H1 (cell line): ENCODE data around the gene CEACAM1. TPM values are rescaled to one million over a fixed set of nuclear protein-coding genes. Genes with fewer than 3 reads are reported as not detected.
A peak's percentile ranks its signal among the peaks of the same experiment; 100 is the strongest.

ENCODE experiments used
- CTCF ChIA-PET: fragments of 300-600 bp; sonication (Branson Sonifier 250); formaldehyde crosslinking; loops from one replicate; lab custom pipeline; 2021; ENCODE audit not compliant: partially characterized antibody; lab: Charles Lee
- POLR2A ChIA-PET: fragments of 300-600 bp; sonication (Branson Sonifier 250); formaldehyde crosslinking; loops from one replicate; lab custom pipeline; 2021; ENCODE audit warnings: inconsistent platforms; ENCODE audit not compliant: partially characterized antibody; lab: Charles Lee
- DNase-seq, 2 experiments: peaks; one replicate each; pipeline versions ENCODE4 v3.0.0 to v3.0.0-alpha.2; 2010 to 2022; ENCODE audit warnings: low spot score in 2 of 2, low read depth in 1 of 2, mixed read lengths in 1 of 2
- FAIRE-seq: peaks from 2 replicates; lab custom pipeline; 2011; peaks lifted over from hg19 to GRCh38; lab: Jason Lieb, UNC
- H2AFZ ChIP-seq: 2 replicates; pipeline ENCODE4 v1.8.1; 2012; ENCODE audit warnings: low read length, inconsistent platforms
- H2AK5ac ChIP-seq: 2 replicates; pipeline ENCODE4 v1.6.1; 2013; ENCODE audit warnings: low read depth, low read length
- H2BK120ac ChIP-seq: replicated peaks from 2 replicates; pipeline ENCODE3; 2013; ENCODE audit warnings: low read depth, low read length, inconsistent platforms
- H2BK12ac ChIP-seq: 2 replicates; pipeline ENCODE4 v1.6.1; 2013; ENCODE audit warnings: low read depth, low read length
- H2BK15ac ChIP-seq: 2 replicates; pipeline ENCODE4 v1.6.1; 2013; ENCODE audit warnings: low read length
- H2BK20ac ChIP-seq: 2 replicates; pipeline ENCODE4 v1.6.1; 2013; ENCODE audit warnings: low read length
- H2BK5ac ChIP-seq: 2 replicates; pipeline ENCODE4 v1.6.1; 2013; ENCODE audit warnings: low read depth, low read length
- H3K14ac ChIP-seq: 2 replicates; pipeline ENCODE4 v1.6.1; 2013; ENCODE audit warnings: inconsistent platforms; ENCODE audit not compliant: insufficient read length
- H3K18ac ChIP-seq: 2 replicates; pipeline ENCODE4 v1.6.1; 2013; ENCODE audit warnings: low read length; ENCODE audit errors: extremely low read depth
- H3K23ac ChIP-seq: 2 replicates; pipeline ENCODE4 v1.6.1; 2013; ENCODE audit warnings: inconsistent platforms; ENCODE audit not compliant: insufficient read length
- H3K23me2 ChIP-seq: 2 replicates; pipeline ENCODE4 v1.6.1; 2013; ENCODE audit warnings: low read depth, low read length
- H3K27ac ChIP-seq: 2 replicates; pipeline ENCODE4 v1.6.1; 2011; ENCODE audit warnings: low read depth, low read length, inconsistent platforms
- H3K27me3 ChIP-seq, 4 experiments: replicated peaks in 1 of 4; 1 replicate in 1 of 4; 2 replicates in 3 of 4; pipeline versions ENCODE4 v1.6.1 to v1.8.1; 2011 to 2013; ENCODE audit warnings: low read length in 3 of 4, mild to moderate bottlenecking in 3 of 4, inconsistent platforms in 2 of 4, mixed read lengths in 2 of 4, moderate library complexity in 1 of 4; ENCODE audit not compliant: control insufficient read depth in 3 of 4, insufficient read depth in 3 of 4; ENCODE audit errors: extremely low read depth in 1 of 4
- H3K36me3 ChIP-seq, 4 experiments: 2 replicates each; pipeline versions ENCODE4 v1.6.1 to v1.8.1; 2011 to 2013; ENCODE audit warnings: mild to moderate bottlenecking in 4 of 4, low read length in 3 of 4, moderate library complexity in 2 of 4, control low read depth in 1 of 4, inconsistent platforms in 1 of 4; ENCODE audit not compliant: insufficient read depth in 4 of 4, control insufficient read depth in 2 of 4
- H3K4ac ChIP-seq: replicated peaks from 2 replicates; pipeline ENCODE3; 2013; ENCODE audit warnings: low read length, low read depth, mixed read lengths, inconsistent platforms; ENCODE audit not compliant: insufficient read length
- H3K4me1 ChIP-seq, 4 experiments: replicated peaks in 1 of 4; 1 replicate in 1 of 4; 2 replicates in 3 of 4; pipeline versions ENCODE4 v1.6.1 to v1.8.1; 2011 to 2013; ENCODE audit warnings: low read length in 3 of 4, inconsistent platforms in 2 of 4, mixed read lengths in 1 of 4; ENCODE audit not compliant: insufficient read depth in 4 of 4, control insufficient read depth in 3 of 4
- H3K4me2 ChIP-seq, 2 experiments: 2 replicates each; pipeline versions ENCODE4 v1.6.1 to v1.8.1; 2011 to 2013; ENCODE audit warnings: low read depth in 2 of 2, low read length in 2 of 2, control low read depth in 1 of 2, inconsistent platforms in 1 of 2, mild to moderate bottlenecking in 1 of 2; ENCODE audit not compliant: insufficient read depth in 1 of 2
- H3K4me3 ChIP-seq, 4 experiments: fragments of 200-600, 300-600 bp in 1 of 4; sonication (generic), shearing (Covaris generic), sonication (Bioruptor Twin) in 1 of 4; 2 replicates each; pipeline versions ENCODE4 v1.5.1 to v1.8.1; 2011 to 2016; ENCODE audit warnings: low read length in 4 of 4, low read depth in 3 of 4, control low read depth in 2 of 4, inconsistent platforms in 2 of 4, mild to moderate bottlenecking in 2 of 4, mixed read lengths in 1 of 4, moderate library complexity in 1 of 4; ENCODE audit not compliant: insufficient read depth in 2 of 4; ENCODE audit errors: extremely low read depth in 1 of 4
- H3K56ac ChIP-seq: replicated peaks from 2 replicates; pipeline ENCODE3; 2013; ENCODE audit warnings: low read depth, mild to moderate bottlenecking, mixed read lengths, low read length, inconsistent platforms; ENCODE audit not compliant: insufficient read length
- H3K79me1 ChIP-seq: 2 replicates; pipeline ENCODE4 v1.6.1; 2013; ENCODE audit warnings: low read depth, low read length, control low read depth
- H3K79me2 ChIP-seq, 2 experiments: 2 replicates each; pipeline versions ENCODE4 v1.6.1 to v1.8.1; 2012 to 2013; ENCODE audit warnings: low read length in 2 of 2, mild to moderate bottlenecking in 2 of 2, inconsistent platforms in 1 of 2; ENCODE audit not compliant: insufficient read depth in 2 of 2, control insufficient read depth in 1 of 2
- H3K9ac ChIP-seq, 4 experiments: replicated peaks in 1 of 4; 1 replicate in 1 of 4; 2 replicates in 3 of 4; pipeline versions ENCODE4 v1.6.1 to v1.8.1; 2011 to 2013; ENCODE audit warnings: low read depth in 3 of 4, low read length in 3 of 4, control low read depth in 2 of 4, mild to moderate bottlenecking in 2 of 4, moderate library complexity in 2 of 4, inconsistent platforms in 1 of 4; ENCODE audit errors: extremely low read depth in 1 of 4
- H3K9me3 ChIP-seq, 2 experiments: 2 replicates each; pipeline versions ENCODE4 v1.6.1 to v1.8.1; 2012 to 2013; ENCODE audit warnings: mild to moderate bottlenecking in 2 of 2, moderate library complexity in 2 of 2, control low read depth in 1 of 2, inconsistent platforms in 1 of 2, low read depth in 1 of 2, low read length in 1 of 2, mixed read lengths in 1 of 2; ENCODE audit not compliant: insufficient read depth in 2 of 2
- H4K20me1 ChIP-seq, 2 experiments: replicated peaks in 1 of 2; 2 replicates each; pipeline versions ENCODE3 to v1.8.1; 2011 to 2013; ENCODE audit warnings: inconsistent platforms in 2 of 2, low read length in 2 of 2, mild to moderate bottlenecking in 1 of 2; ENCODE audit not compliant: insufficient read depth in 2 of 2, control insufficient read depth in 1 of 2
- H4K5ac ChIP-seq: 2 replicates; pipeline ENCODE4 v1.6.1; 2013; ENCODE audit warnings: low read length, low read depth, mixed read lengths, inconsistent platforms; ENCODE audit not compliant: insufficient read length
- H4K8ac ChIP-seq: 2 replicates; pipeline ENCODE4 v1.8.0; 2013; ENCODE audit warnings: mild to moderate bottlenecking, moderate library complexity, low read length, inconsistent platforms; ENCODE audit not compliant: insufficient read depth; ENCODE audit errors: extremely low read depth
- H4K91ac ChIP-seq: replicated peaks from 2 replicates; pipeline ENCODE3; 2013; ENCODE audit warnings: low read length, mixed read lengths, inconsistent platforms; ENCODE audit not compliant: insufficient read length
- CEBPB ChIP-seq: IDR thresholded peaks from 2 replicates; pipeline ENCODE4 v1.6.1; 2012; ENCODE audit warnings: low read depth, low read length
- CREB1 ChIP-seq: IDR thresholded peaks from 2 replicates; pipeline ENCODE4 v1.6.1; 2012; ENCODE audit warnings: inconsistent platforms
- EGR1 ChIP-seq: IDR thresholded peaks from 2 replicates; pipeline ENCODE4 v1.6.1; 2011; ENCODE audit warnings: low read depth, low read length, borderline replicate concordance
- KDM5A ChIP-seq: fragments of 200-600 bp; IDR thresholded peaks from 2 replicates; pipeline ENCODE4 v1.7.1; 2012; ENCODE audit warnings: mild to moderate bottlenecking, low read length, inconsistent platforms, mixed read lengths
- RAD21 ChIP-seq, 2 experiments: IDR thresholded peaks in 1 of 2; conservative IDR thresholded peaks in 1 of 2; 2 replicates each; pipeline ENCODE4 v1.6.1; 2011; ENCODE audit warnings: low read depth in 2 of 2, low read length in 2 of 2, improper control_type of control experiment in 1 of 2, inconsistent platforms in 1 of 2, mild to moderate bottlenecking in 1 of 2, moderate library complexity in 1 of 2
- RBBP5 ChIP-seq: IDR thresholded peaks from 2 replicates; pipeline ENCODE4 v1.7.1; 2012; ENCODE audit warnings: low read depth, mild to moderate bottlenecking, inconsistent platforms, low read length, moderate library complexity, borderline replicate concordance
- SUZ12 ChIP-seq: fragments of 200-600 bp; sonication (generic); IDR thresholded peaks from 2 replicates; pipeline ENCODE4 v1.6.1; 2012; ENCODE audit warnings: mild to moderate bottlenecking, inconsistent platforms, low read length, moderate library complexity, mixed read lengths
- TCF12 ChIP-seq: IDR thresholded peaks from 2 replicates; pipeline ENCODE4 v1.6.1; 2011; ENCODE audit warnings: low read depth, mild to moderate bottlenecking, low read length
- ZNF274 ChIP-seq: IDR thresholded peaks from 2 replicates; pipeline ENCODE4 v1.7.0; 2012; ENCODE audit warnings: low read length, borderline replicate concordance; ENCODE audit errors: extremely low read depth
- WGBS, 2 experiments: shearing (Covaris generic) in 1 of 2; methylation state at CpG; one replicate each; pipeline versions ENCODE4 v1.1.6 to v1.1.7; 2013 to 2015; ENCODE audit warnings: low lambda C conversion rate in 2 of 2, mixed read lengths in 2 of 2, inconsistent platforms in 1 of 2, low coverage in 1 of 2, missing lambda C conversion rate in 1 of 2; ENCODE audit not compliant: insufficient replicate concordance in 2 of 2, insufficient coverage in 1 of 2, insufficient read length in 1 of 2; ENCODE audit errors: extremely low coverage in 1 of 2, missing lambda C conversion rate in 1 of 2; 5-methylcytosine and 5-hydroxymethylcytosine counted together
- long read RNA-seq, 2 experiments: library from RNA in 1 of 2; library from capped mRNA in 1 of 2; stranded (forward); transcript quantifications; one replicate each; pipeline ENCODE4 v2.0.0, GENCODE V29; 2021; ENCODE audit warnings: inconsistent platforms in 1 of 2
- polyA minus RNA-seq, 3 experiments: library from RNA; depleted of rRNA, polyadenylated mRNA; stranded (reverse); fragments of >200 nt; gene quantifications; 1 replicate in 2 of 3; 2 replicates in 1 of 3; pipeline ENCODE4 v1.2.3, GENCODE V29; 2011
- polyA plus RNA-seq, 7 experiments: library from polyadenylated mRNA; depleted of rRNA in 3 of 7; stranded (reverse) in 5 of 7; unstranded in 2 of 7; fragments of >200 nt in 5 of 7; fragments of 200-250 nt in 2 of 7; gene quantifications; 1 replicate in 5 of 7; 2 replicates in 1 of 7; 4 replicates in 1 of 7; pipeline versions ENCODE4 v1.2.1 to v1.2.3, GENCODE V29; 2011 to 2013; ENCODE audit warnings: missing spikeins in 2 of 7, mixed read lengths in 2 of 7
- total RNA-seq: library from RNA; stranded (reverse); fragmentation: NEBNext Ultra II Directional; extraction: Animal tissue kit (Norgen Biotek cat#: 25700); gene quantifications from 2 replicates; pipeline ENCODE4 v1.2.1, GENCODE V29; 2021

CEACAM1 gene
- total RNA-seq (1.8 and 2.0 TPM in 2 replicates), polyA plus RNA-seq (2011; rRNA removed) (2.0 and 3.6 TPM in 2 replicates), polyA minus RNA-seq (2011; rRNA and poly(A)+ RNA removed) (2.5 and 5.5 TPM in 2 replicates)
- 3.3 TPM for polyA plus RNA-seq (2011; cell fraction: cytosol; rRNA removed)
- polyA plus RNA-seq (2011; cell fraction: nucleus; rRNA removed): 4.8 TPM
- polyA plus RNA-seq (2012, experiment 1 of 2): 1.4 to 4.3 TPM (median 1.9 TPM) in 4 replicates
- polyA plus RNA-seq (2012, experiment 2 of 2): 0.51 TPM
- 3.7 TPM for polyA plus RNA-seq (2013, experiment 1 of 2)
- polyA plus RNA-seq (2013, experiment 2 of 2): 3.3 TPM
- polyA minus RNA-seq (2011; cell fraction: cytosol; rRNA and poly(A)+ RNA removed): 2.0 TPM
- 2.4 TPM for polyA minus RNA-seq (2011; cell fraction: nucleus; rRNA and poly(A)+ RNA removed)
- long read RNA-seq, experiment 1, partial matches to known transcripts: 1 of 1 reads
- long read RNA-seq, experiment 1, other reads (novel, unspliced or antisense): 0 of 1 reads
- long read RNA-seq, experiment 2: 0 reads

DNA sequence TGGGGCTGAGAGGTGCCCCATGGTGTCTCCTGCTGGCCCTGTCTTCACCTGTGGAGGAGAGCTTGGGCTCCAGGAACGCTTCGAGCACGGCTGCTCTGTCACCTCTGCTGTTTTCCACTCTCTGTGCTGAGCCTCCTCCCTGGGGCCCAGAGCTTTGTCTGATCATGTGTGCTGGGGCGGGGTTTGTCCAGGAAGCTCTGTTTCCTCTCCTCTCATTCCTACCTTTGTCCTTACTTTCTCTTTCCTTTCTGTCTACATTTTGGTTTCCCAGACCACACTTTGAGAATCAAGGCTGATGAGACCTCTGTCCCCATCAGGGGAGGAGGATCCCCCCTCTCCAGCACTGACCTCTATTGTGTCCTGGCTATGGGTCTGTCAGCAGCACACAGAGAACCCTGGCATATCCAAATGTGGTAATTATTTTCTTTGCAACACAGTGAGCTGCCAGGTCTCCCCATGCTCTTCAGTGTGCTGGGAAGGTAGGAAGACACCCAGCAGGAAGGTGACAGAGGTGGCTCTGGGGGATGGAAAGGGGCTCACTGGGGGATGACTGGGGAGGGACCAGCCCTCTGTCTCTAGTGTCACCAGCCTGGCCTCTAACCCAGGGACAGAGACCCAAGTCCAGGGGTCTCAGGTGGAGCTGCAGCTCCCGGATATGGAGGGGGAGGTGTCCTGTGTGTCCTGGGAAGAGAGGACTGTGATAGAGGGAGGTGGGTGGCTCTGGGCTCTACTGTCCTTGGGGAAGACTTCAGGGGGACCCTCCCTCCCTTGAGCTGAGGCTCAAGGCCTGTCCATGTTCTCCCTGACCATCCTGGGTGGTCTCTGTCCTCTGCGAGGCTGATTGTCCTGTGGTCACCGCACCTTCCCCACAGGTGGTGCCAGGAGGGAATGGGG, at the start of gene CEACAM1:
TSS of gene CEACAM1 (minus strand) at position 128 of the 894 bp plus-strand sequence. CDS start at position 21, 107 bp downstream.
- H4K5ac ChIP-seq: peak within 1 kb of the TSS; percentile 64
- H4K20me1 ChIP-seq: no peaks in the 10 kb centered on the region
- peak within 1 kb of the TSS; percentile 14 for H3K56ac ChIP-seq
- no peaks in the 10 kb centered on the region for H3K36me3 ChIP-seq
- H3K23ac ChIP-seq: no peak within 1 kb of the TSS
- no peaks in the 10 kb centered on the region for H3K79me1 ChIP-seq
- FAIRE-seq (no peak), DNase-seq (peak in 1 of 2 experiments; percentile 43)
- H4K91ac ChIP-seq: peak within 1 kb of the TSS; percentile 99
- WGBS, 2 experiments: 85% methylated on average over 7 of the region's 7 CpGs; no CpG with 5 or more reads in 1 of the 2 experiments
- ChIA-PET CTCF (interaction anchor here (0.6 to 13.5 kb wide), 41 partner anchors 8 to 532 kb away, joined by 3 to 182 read pairs (median 9); partner anchors contain the start of gene CXCL17), POLR2A (interaction anchor here (0.7 to 1.4 kb wide), 5 partner anchors 9 to 80 kb away, joined by 3 to 4 read pairs (median 3); no protein-coding TSS in a partner anchor)
- H3K79me2 ChIP-seq: no peaks in the 10 kb centered on the region
- H3K27me3 ChIP-seq: no peaks in the 10 kb centered on the region
- peak within 1 kb of the TSS; percentile 20 for H3K14ac ChIP-seq
- H3K4me3 ChIP-seq: no peak within 1 kb of the TSS
- H3K4ac ChIP-seq: peak within 1 kb of the TSS; percentile 94
- H2BK20ac ChIP-seq: peak within 1 kb of the TSS; percentile 98
- H4K8ac ChIP-seq: peak within 1 kb of the TSS; percentile 47
- peak within 1 kb of the TSS; percentile 97; the same call in 1 of the 2 replicates for H2BK12ac ChIP-seq
- peaks cover 0 to 11% (median 7%) of the 10 kb centered on the region in 4 experiments; a peak in 5 of 7 replicates for H3K4me1 ChIP-seq
- H2BK120ac ChIP-seq: peak within 1 kb of the TSS; percentile 75
- no peak within 1 kb of the TSS for H2AFZ ChIP-seq
- H2BK15ac ChIP-seq: peak within 1 kb of the TSS; percentile 77; the same call in 1 of the 2 replicates
- no peak within 1 kb of the TSS for H3K27ac ChIP-seq
- no peaks in the 10 kb centered on the region for H3K9me3 ChIP-seq
- no peak within 1 kb of the TSS for H3K9ac ChIP-seq
- H3K23me2 ChIP-seq: no peaks in the 10 kb centered on the region
- peak within 1 kb of the TSS; percentile 12; the same call in 1 of the 2 replicates for H2BK5ac ChIP-seq
- no peak within 1 kb of the TSS for H2AK5ac ChIP-seq
- peak within 1 kb of the TSS; percentile 78 for H3K18ac ChIP-seq
- no peak within 1 kb of the TSS; a peak in 1 of 4 replicates for H3K4me2 ChIP-seq
- no peak for TF ChIP-seq EGR1
- no peak for TF ChIP-seq KDM5A
- no peak for TF ChIP-seq SUZ12
- no peak for TF ChIP-seq CEBPB
- TF ChIP-seq RBBP5: no peak
- TF ChIP-seq CREB1: no peak
- TF ChIP-seq ZNF274: no peak
- no peak for TF ChIP-seq TCF12
- no peak for TF ChIP-seq RAD21 (IDR thresholded peaks at IDR 0.05 in 1 of 2, conservative IDR thresholded peaks at IDR 0.05 in 1 of 2; ENCODE audit: low read depth in 2 of 2, low read length in 2 of 2)
